ENCODE measurements around the gene XG.
"Not testable (repeated sequence)": the region's sequence is repeated elsewhere in the genome, so short reads cannot be mapped to it uniquely, and the experiment has no call there.

The XG gene

GRCh38 chrX:2718821-2719220, 33.0 kb upstream of the XG start:
- no peak for DNase-seq (ENCODE audit: low spot score)
- no peak for TF ChIP-seq CTCF (IDR thresholded peaks at IDR 0.05; ENCODE audit: poor library complexity, severe bottlenecking)
- H3K4me1 ChIP-seq (ENCODE audit: insufficient read depth, poor library complexity, severe bottlenecking), result no peaks in the 10 kb centered on the region
- H3K36me3 ChIP-seq (ENCODE audit: low read depth), result peaks cover 99% of the 10 kb centered on the region
- no peaks in the 10 kb centered on the region for H3K27me3 ChIP-seq (ENCODE audit: insufficient read depth, poor library complexity, severe bottlenecking)
- ATAC-seq (ENCODE audit: low read depth), result no peak
- no peak overlapping the region for H3K4me3 ChIP-seq (ENCODE audit: severe bottlenecking)
- H3K9me3 ChIP-seq (ENCODE audit: severe bottlenecking), result no peaks in the 10 kb centered on the region
- H3K27ac ChIP-seq (ENCODE audit: poor library complexity, severe bottlenecking), result no peak overlapping the region

- Histone ChIP-seq H3K9me3 (ENCODE audit: severe bottlenecking) (no peaks in the 10 kb centered on the region), H3K4me3 (ENCODE audit: severe bottlenecking) (no peak overlapping the region), H3K36me3 (ENCODE audit: low read depth) (peaks cover 99% of the 10 kb centered on the region), H3K27me3 (ENCODE audit: insufficient read depth, poor library complexity, severe bottlenecking) (no peaks in the 10 kb centered on the region), H3K27ac (ENCODE audit: poor library complexity, severe bottlenecking) (no peak overlapping the region), H3K4me1 (ENCODE audit: insufficient read depth, poor library complexity, severe bottlenecking) (no peaks in the 10 kb centered on the region)
- DNase-seq (ENCODE audit: low spot score) (no peak), ATAC-seq (ENCODE audit: low read depth) (no peak)
- no peak for TF ChIP-seq CTCF (IDR thresholded peaks at IDR 0.05; ENCODE audit: poor library complexity, severe bottlenecking)
Observed at GRCh38 chrX:2719774-2720447, 31.9 kb upstream of the XG start.

GRCh38 chrX:2723286-2723879, 28.5 kb upstream of the XG start:
- no peak overlapping the region for H3K27ac ChIP-seq (ENCODE audit: poor library complexity, severe bottlenecking)
- no peaks in the 10 kb centered on the region for H3K9me3 ChIP-seq (ENCODE audit: severe bottlenecking)
- no peak overlapping the region for H3K4me3 ChIP-seq (ENCODE audit: severe bottlenecking)
- H3K4me1 ChIP-seq (ENCODE audit: insufficient read depth, poor library complexity, severe bottlenecking), result no peaks in the 10 kb centered on the region
- H3K27me3 ChIP-seq (ENCODE audit: insufficient read depth, poor library complexity, severe bottlenecking), result no peaks in the 10 kb centered on the region
- ATAC-seq (ENCODE audit: low read depth) (no peak), DNase-seq (ENCODE audit: low spot score) (no peak)
- H3K36me3 ChIP-seq (ENCODE audit: low read depth), result peaks cover 100% of the 10 kb centered on the region
- TF ChIP-seq CTCF (IDR thresholded peaks at IDR 0.05; ENCODE audit: poor library complexity, severe bottlenecking), result no peak

DNA sequence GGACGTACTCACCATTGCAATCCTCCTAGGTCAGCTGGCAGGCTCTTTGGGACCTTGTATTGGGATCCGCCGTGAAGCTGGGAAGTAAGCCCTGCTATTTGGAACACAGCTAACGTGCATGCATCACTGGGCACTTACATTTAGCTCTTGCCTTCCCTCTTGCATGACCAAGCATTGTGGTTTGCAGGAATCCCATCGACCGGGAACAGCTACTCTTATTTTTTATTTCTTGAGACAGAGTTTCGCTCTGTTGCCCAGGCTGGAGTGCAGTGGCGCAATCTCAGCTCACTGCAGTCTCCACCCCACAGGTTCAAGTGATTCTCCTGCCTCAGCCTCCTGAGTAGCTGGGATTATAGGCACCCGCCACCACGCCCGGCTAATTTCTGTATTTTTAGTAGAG, 24.6 kb upstream of the XG start:
- H3K36me3 ChIP-seq (ENCODE audit: low read depth), result peaks cover 92% of the 10 kb centered on the region
- not testable (repeated sequence) for ATAC-seq (ENCODE audit: low read depth)

GRCh38 chrX:2732076-2732475, 19.8 kb upstream of the XG start:
- no peak for TF ChIP-seq CTCF (IDR thresholded peaks at IDR 0.05; ENCODE audit: poor library complexity, severe bottlenecking)
- Histone ChIP-seq H3K36me3 (ENCODE audit: low read depth) (peaks cover 83% of the 10 kb centered on the region), H3K9me3 (ENCODE audit: severe bottlenecking) (no peaks in the 10 kb centered on the region), H3K4me3 (ENCODE audit: severe bottlenecking) (no peak overlapping the region), H3K27ac (ENCODE audit: poor library complexity, severe bottlenecking) (no peak overlapping the region), H3K27me3 (ENCODE audit: insufficient read depth, poor library complexity, severe bottlenecking) (no peaks in the 10 kb centered on the region), H3K4me1 (ENCODE audit: insufficient read depth, poor library complexity, severe bottlenecking) (no peaks in the 10 kb centered on the region)
- DNase-seq (ENCODE audit: low spot score), result no peak
- ATAC-seq (ENCODE audit: low read depth), result peak; percentile 14; the same call in 1 of the 3 replicates

More for the DNA sequence above, 24.6 kb upstream of the XG start:
- H3K27ac ChIP-seq (ENCODE audit: poor library complexity, severe bottlenecking); DNase-seq (ENCODE audit: low spot score); H3K4me1 ChIP-seq (ENCODE audit: insufficient read depth, poor library complexity, severe bottlenecking); H3K27me3 ChIP-seq (ENCODE audit: insufficient read depth, poor library complexity, severe bottlenecking); H3K9me3 ChIP-seq (ENCODE audit: severe bottlenecking); H3K4me3 ChIP-seq (ENCODE audit: severe bottlenecking): not testable (repeated sequence)
